ENCODE data around the gene STX4. TPM values are rescaled to one million over a fixed set of nuclear protein-coding genes. Genes with fewer than 3 reads are reported as not detected.

STX4 gene
- polyA plus RNA-seq, 1 of the 3 experiments (the other 2 are of a cell fraction) = 117 TPM

DNA sequence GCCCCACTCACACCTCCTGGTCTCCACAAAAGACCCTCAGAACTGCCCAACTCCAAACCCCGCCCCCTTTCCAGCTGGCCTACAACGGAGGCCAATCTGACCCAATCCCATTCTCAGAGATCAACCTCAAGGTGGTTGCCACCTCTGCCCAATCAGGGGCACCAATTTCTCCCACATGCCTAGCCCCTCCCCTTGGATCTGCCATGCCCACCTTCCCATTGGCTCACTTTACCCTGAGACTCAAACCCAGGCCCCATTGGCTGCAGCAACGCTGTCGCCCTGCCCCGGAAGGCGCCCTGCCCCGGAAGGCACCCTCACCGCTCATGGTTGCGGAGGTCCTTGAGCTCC, 30.1 kb downstream of the STX4 start:
- Histone ChIP-seq H2AFZ (ENCODE audit: low read depth) (no peak overlapping the region), H3K79me2 (ENCODE audit: insufficient read depth) (peaks cover 77% of the 10 kb centered on the region), H3K9me2 (no peaks in the 10 kb centered on the region), H3K4me2 (no peak overlapping the region), H3K27me3 (ENCODE audit: insufficient read depth) (no peaks in the 10 kb centered on the region), H3F3A (replicated peaks; ENCODE audit: insufficient read depth) (peaks cover 17% of the 10 kb centered on the region), H3K4me1 (ENCODE audit: control insufficient read depth in 1 of 2, insufficient read depth in 2 of 2, low read depth in 1 of 2, low read length in 1 of 2) (peaks cover 0 to 11% of the 10 kb centered on the region in 2 experiments; a peak in 3 of 4 replicates), H4K20me1 (ENCODE audit: insufficient read depth) (no peaks in the 10 kb centered on the region), H3K9ac (no peak overlapping the region), H3K36me3 (replicated peaks in 1 of 2; ENCODE audit: control insufficient read depth in 1 of 2, insufficient read depth in 2 of 2, low read length in 1 of 2) (peaks cover 14 to 24% of the 10 kb centered on the region in 2 experiments), H3K4me3 (ENCODE audit: low read depth in 2 of 2, low read length in 1 of 2) (no peak overlapping the region), H3K27ac (ENCODE audit: low read depth in 2 of 2, low read length in 1 of 2) (no peak overlapping the region), H3K9me3 (no peaks in the 10 kb centered on the region)
- ChIA-PET CTCF (interaction anchor here (1.3 kb wide), 1 partner anchor 8 kb away, joined by 3 read pairs; no protein-coding TSS in a partner anchor), POLR2A (no interaction called here)
- DNase-seq = no peak
- WGBS (ENCODE audit: low lambda C conversion rate) = 96% methylated on average over 8 of the region's 9 CpGs
- TF ChIP-seq, protein P1, sequence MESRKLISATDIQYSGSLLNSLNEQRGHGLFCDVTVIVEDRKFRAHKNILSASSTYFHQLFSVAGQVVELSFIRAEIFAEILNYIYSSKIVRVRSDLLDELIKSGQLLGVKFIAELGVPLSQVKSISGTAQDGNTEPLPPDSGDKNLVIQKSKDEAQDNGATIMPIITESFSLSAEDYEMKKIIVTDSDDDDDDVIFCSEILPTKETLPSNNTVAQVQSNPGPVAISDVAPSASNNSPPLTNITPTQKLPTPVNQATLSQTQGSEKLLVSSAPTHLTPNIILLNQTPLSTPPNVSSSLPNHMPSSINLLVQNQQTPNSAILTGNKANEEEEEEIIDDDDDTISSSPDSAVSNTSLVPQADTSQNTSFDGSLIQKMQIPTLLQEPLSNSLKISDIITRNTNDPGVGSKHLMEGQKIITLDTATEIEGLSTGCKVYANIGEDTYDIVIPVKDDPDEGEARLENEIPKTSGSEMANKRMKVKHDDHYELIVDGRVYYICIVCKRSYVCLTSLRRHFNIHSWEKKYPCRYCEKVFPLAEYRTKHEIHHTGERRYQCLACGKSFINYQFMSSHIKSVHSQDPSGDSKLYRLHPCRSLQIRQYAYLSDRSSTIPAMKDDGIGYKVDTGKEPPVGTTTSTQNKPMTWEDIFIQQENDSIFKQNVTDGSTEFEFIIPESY (IDR thresholded peaks at IDR 0.05; ENCODE audit: borderline replicate concordance, low read depth) = no peak
- TF ChIP-seq MEF2A (IDR thresholded peaks at IDR 0.05; ENCODE audit: borderline replicate concordance, low read depth) (no peak), NFIC (IDR thresholded peaks at IDR 0.05; ENCODE audit: borderline replicate concordance) (no peak)

DNA sequence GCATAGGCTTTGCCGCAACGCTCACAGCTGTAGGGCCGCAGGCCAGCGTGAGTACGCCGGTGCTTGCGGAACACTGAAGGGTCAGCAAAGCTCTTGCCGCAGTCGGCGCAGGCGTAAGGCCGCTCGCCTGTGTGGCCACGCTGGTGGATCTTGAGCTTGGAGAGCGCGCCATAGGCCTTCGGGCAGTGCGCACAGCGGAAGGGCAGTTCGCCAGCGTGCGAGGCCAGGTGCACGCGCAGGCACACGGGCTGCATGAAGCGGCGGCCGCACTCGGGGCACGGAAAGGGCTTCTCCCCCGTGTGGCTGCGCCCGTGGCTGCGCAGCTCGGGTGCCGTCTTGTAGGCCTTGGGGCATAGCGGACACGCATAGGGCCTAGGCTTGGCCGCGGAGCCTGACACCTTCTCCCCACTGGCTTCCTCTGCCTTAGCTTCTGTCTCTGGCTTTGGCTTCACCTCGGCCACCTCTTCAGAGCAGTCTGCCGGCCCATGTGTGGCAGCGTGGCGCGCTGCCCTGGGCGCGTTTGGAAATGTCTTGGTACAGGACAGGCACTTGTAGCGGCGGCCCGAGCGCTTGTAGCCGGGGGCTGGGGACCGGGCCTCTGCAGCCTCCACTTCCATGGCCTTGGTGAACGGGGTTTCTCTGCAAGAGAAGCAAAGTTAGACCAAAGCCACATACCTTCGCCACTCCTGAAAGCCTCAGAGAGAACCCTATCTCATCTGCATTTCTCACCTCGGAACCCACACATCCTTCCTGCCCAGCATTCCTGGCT, 30.7 kb downstream of the STX4 start:
- ChIA-PET POLR2A (no interaction called here), CTCF (interaction anchor here (1.3 kb wide), 1 partner anchor 8 kb away, joined by 3 read pairs; no protein-coding TSS in a partner anchor)
- 96% methylated on average over 43 of the region's 56 CpGs for WGBS (ENCODE audit: low lambda C conversion rate)
- TF ChIP-seq RXRA (IDR thresholded peaks at IDR 0.05; ENCODE audit: borderline replicate concordance, low read depth) = no peak
- no peak for TF ChIP-seq RFX5 (IDR thresholded peaks at IDR 0.05; ENCODE audit: low read length)
- no peak for TF ChIP-seq TCF12 (IDR thresholded peaks at IDR 0.05)
- no peak for TF ChIP-seq FOXJ3 (CRISPR knock-in tag; IDR thresholded peaks at IDR 0.05)
- TF ChIP-seq, protein P2, sequence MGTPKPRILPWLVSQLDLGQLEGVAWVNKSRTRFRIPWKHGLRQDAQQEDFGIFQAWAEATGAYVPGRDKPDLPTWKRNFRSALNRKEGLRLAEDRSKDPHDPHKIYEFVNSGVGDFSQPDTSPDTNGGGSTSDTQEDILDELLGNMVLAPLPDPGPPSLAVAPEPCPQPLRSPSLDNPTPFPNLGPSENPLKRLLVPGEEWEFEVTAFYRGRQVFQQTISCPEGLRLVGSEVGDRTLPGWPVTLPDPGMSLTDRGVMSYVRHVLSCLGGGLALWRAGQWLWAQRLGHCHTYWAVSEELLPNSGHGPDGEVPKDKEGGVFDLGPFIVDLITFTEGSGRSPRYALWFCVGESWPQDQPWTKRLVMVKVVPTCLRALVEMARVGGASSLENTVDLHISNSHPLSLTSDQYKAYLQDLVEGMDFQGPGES (IDR thresholded peaks at IDR 0.05; ENCODE audit: low read depth, low read length) = no peak
- TF ChIP-seq TAF1 (IDR thresholded peaks at IDR 0.05; ENCODE audit: borderline replicate concordance, low read depth, low read length) = no peak
- Histone ChIP-seq H3K4me1 (ENCODE audit: control insufficient read depth in 1 of 2, insufficient read depth in 2 of 2, low read depth in 1 of 2, low read length in 1 of 2) (peaks cover 0 to 11% of the 10 kb centered on the region in 2 experiments; a peak in 3 of 4 replicates), H3K4me3 (ENCODE audit: low read depth in 2 of 2, low read length in 1 of 2) (no peak overlapping the region), H3K4me2 (no peak overlapping the region), H3K36me3 (replicated peaks in 1 of 2; ENCODE audit: control insufficient read depth in 1 of 2, insufficient read depth in 2 of 2, low read length in 1 of 2) (peaks cover 10 to 24% of the 10 kb centered on the region in 2 experiments), H3K9me3 (no peaks in the 10 kb centered on the region), H3K9me2 (no peaks in the 10 kb centered on the region), H4K20me1 (ENCODE audit: insufficient read depth) (no peaks in the 10 kb centered on the region), H3K9ac (peak overlapping the region; percentile 37; the same call in 1 of the 2 replicates), H2AFZ (ENCODE audit: low read depth) (no peak overlapping the region), H3F3A (replicated peaks; ENCODE audit: insufficient read depth) (peaks cover 17% of the 10 kb centered on the region), H3K27ac (ENCODE audit: low read depth in 2 of 2, low read length in 1 of 2) (peak overlapping the region in 1 of 2 experiments; percentile 89; a peak in 3 of 4 replicates), H3K27me3 (ENCODE audit: insufficient read depth) (no peaks in the 10 kb centered on the region), H3K79me2 (ENCODE audit: insufficient read depth) (peaks cover 83% of the 10 kb centered on the region)
- no peak for DNase-seq
